ENCODE measurements around the gene ALX4.

The ALX4 gene

GRCh38 chr11:44322243-44322642 is 12.3 kb upstream of the ALX4 start:
- DNase-seq (ENCODE audit: insufficient read length) (no peak), FAIRE-seq (no peak)
- TF ChIP-seq POLR2AphosphoS5 (IDR thresholded peaks at IDR 0.05; ENCODE audit: low read depth, low read length) (no peak), TAF1 (IDR thresholded peaks at IDR 0.05; ENCODE audit: borderline replicate concordance, low read depth, low read length) (no peak), POLR2A (IDR thresholded peaks at IDR 0.05; ENCODE audit: low read depth, low read length) (no peak)

- TF ChIP-seq POLR2A (IDR thresholded peaks at IDR 0.05; ENCODE audit: low read depth, low read length) (no peak), POLR2AphosphoS5 (IDR thresholded peaks at IDR 0.05; ENCODE audit: low read depth, low read length) (no peak), TAF1 (IDR thresholded peaks at IDR 0.05; ENCODE audit: borderline replicate concordance, low read depth, low read length) (no peak)
- DNase-seq (ENCODE audit: insufficient read length) (no peak), FAIRE-seq (no peak)
These were observed 11.1 kb upstream of the ALX4 start for GRCh38 chr11:44321059-44321458.

- FAIRE-seq = no peak
- TF ChIP-seq TAF1 (IDR thresholded peaks at IDR 0.05; ENCODE audit: borderline replicate concordance, low read depth, low read length) = no peak
- no peak for TF ChIP-seq POLR2AphosphoS5 (IDR thresholded peaks at IDR 0.05; ENCODE audit: low read depth, low read length)
- no peak for TF ChIP-seq POLR2A (IDR thresholded peaks at IDR 0.05; ENCODE audit: low read depth, low read length)
These were observed 10.5 kb upstream of the ALX4 start for GRCh38 chr11:44320289-44320973.

GRCh38 chr11:44319552-44320288 is 9.8 kb upstream of the ALX4 start:
- TF ChIP-seq TAF1 (IDR thresholded peaks at IDR 0.05; ENCODE audit: borderline replicate concordance, low read depth, low read length) (no peak), POLR2A (IDR thresholded peaks at IDR 0.05; ENCODE audit: low read depth, low read length) (no peak), POLR2AphosphoS5 (IDR thresholded peaks at IDR 0.05; ENCODE audit: low read depth, low read length) (no peak)
- no peak for FAIRE-seq
- DNase-seq (ENCODE audit: insufficient read length) = no peak

More at GRCh38 chr11:44320289-44320973, 10.5 kb upstream of the ALX4 start:
- no peak for DNase-seq (ENCODE audit: insufficient read length)

- FAIRE-seq (no peak), DNase-seq (ENCODE audit: insufficient read length) (no peak)
- TF ChIP-seq POLR2AphosphoS5 (IDR thresholded peaks at IDR 0.05; ENCODE audit: low read depth, low read length) (no peak), POLR2A (IDR thresholded peaks at IDR 0.05; ENCODE audit: low read depth, low read length) (no peak), TAF1 (IDR thresholded peaks at IDR 0.05; ENCODE audit: borderline replicate concordance, low read depth, low read length) (no peak)
These were observed 9.2 kb upstream of the ALX4 start for GRCh38 chr11:44319170-44319551.

- no peak for FAIRE-seq
- no peak for DNase-seq (ENCODE audit: insufficient read length)
These were observed 8.4 kb upstream of the ALX4 start for GRCh38 chr11:44318369-44318768.

GRCh38 chr11:44316659-44317240 is 6.8 kb upstream of the ALX4 start:
- no peak for DNase-seq (ENCODE audit: insufficient read length)
- no peak for FAIRE-seq
- TF ChIP-seq TAF1 (IDR thresholded peaks at IDR 0.05; ENCODE audit: borderline replicate concordance, low read depth, low read length) = no peak
- TF ChIP-seq POLR2A (IDR thresholded peaks at IDR 0.05; ENCODE audit: low read depth, low read length) = no peak
- TF ChIP-seq POLR2AphosphoS5 (IDR thresholded peaks at IDR 0.05; ENCODE audit: low read depth, low read length) = no peak

More at GRCh38 chr11:44318369-44318768, 8.4 kb upstream of the ALX4 start:
- no peak for TF ChIP-seq TAF1 (IDR thresholded peaks at IDR 0.05; ENCODE audit: borderline replicate concordance, low read depth, low read length)
- no peak for TF ChIP-seq POLR2A (IDR thresholded peaks at IDR 0.05; ENCODE audit: low read depth, low read length)
- no peak for TF ChIP-seq POLR2AphosphoS5 (IDR thresholded peaks at IDR 0.05; ENCODE audit: low read depth, low read length)

- FAIRE-seq (no peak), DNase-seq (ENCODE audit: insufficient read length) (no peak)
- TF ChIP-seq POLR2A (IDR thresholded peaks at IDR 0.05; ENCODE audit: low read depth, low read length) (no peak), POLR2AphosphoS5 (IDR thresholded peaks at IDR 0.05; ENCODE audit: low read depth, low read length) (no peak), TAF1 (IDR thresholded peaks at IDR 0.05; ENCODE audit: borderline replicate concordance, low read depth, low read length) (no peak)
These were observed 6.2 kb upstream of the ALX4 start for GRCh38 chr11:44315947-44316658.

GRCh38 chr11:44314733-44315132 is 4.8 kb upstream of the ALX4 start:
- DNase-seq (ENCODE audit: insufficient read length) = no peak
- no peak for FAIRE-seq
- TF ChIP-seq POLR2AphosphoS5 (IDR thresholded peaks at IDR 0.05; ENCODE audit: low read depth, low read length) (no peak), POLR2A (IDR thresholded peaks at IDR 0.05; ENCODE audit: low read depth, low read length) (no peak), TAF1 (IDR thresholded peaks at IDR 0.05; ENCODE audit: borderline replicate concordance, low read depth, low read length) (no peak)

GRCh38 chr11:44313761-44314489 is 4.0 kb upstream of the ALX4 start:
- DNase-seq (ENCODE audit: insufficient read length) = no peak
- no peak for TF ChIP-seq POLR2AphosphoS5 (IDR thresholded peaks at IDR 0.05; ENCODE audit: low read depth, low read length)
- no peak for TF ChIP-seq TAF1 (IDR thresholded peaks at IDR 0.05; ENCODE audit: borderline replicate concordance, low read depth, low read length)
- no peak for TF ChIP-seq POLR2A (IDR thresholded peaks at IDR 0.05; ENCODE audit: low read depth, low read length)
- FAIRE-seq = no peak

Measured in GM12892 (cell line).